Measurements from ENCODE around the gene ANK3.

ANK3 gene

DNA sequence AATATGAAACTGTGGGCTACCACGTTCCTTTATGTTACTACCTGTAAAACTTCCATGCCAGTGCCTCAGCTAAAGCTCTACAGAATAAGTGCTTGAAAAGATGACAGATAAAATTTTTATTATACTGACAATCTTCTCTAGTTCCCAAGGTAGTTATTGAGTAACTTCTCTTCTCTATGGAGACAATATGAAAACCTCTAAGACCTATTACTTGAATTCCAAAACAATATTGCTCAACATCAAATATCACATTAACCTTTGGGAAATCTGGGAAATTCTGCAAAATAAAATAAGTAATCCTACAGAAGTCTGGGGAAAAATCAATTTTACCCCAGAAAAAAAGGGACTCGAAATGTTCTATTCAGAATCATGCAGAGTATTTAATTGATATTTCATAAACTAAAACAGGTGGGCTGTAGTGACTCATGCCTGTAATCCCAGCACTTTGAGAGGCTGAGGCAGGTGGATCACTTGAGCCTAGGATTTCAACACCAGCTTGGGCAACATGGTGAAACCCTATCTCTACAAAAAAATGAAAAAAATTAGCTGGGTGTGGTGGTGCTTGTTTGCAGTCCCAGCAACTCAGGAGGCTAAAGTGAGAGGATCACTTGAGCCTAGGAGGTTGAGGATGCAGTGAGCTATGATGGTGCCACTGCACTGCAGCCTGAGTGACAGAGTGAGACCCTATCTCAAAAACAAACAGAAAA, 23.8 kb upstream of the ANK3 start:
- no peak for DNase-seq (ENCODE audit: low read depth)

DNA sequence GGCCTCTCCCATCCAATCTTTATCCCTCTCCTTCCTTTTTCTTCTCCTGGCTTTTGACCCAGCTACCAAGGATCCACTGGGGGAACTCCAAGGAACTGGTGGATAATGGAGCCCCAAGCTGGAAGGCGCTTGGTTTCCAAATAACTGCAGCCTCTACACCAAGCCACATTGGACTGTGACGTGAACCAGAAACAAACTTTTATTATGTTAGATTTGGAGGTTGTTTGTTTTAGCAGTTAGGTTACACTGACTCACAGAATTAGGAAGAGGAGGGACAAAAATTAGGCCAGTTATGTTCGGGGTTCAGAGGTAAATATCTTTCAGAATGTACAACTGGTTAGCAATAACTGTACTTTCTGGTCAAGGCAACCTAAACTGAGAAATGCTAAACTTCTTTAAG, 21.3 kb upstream of the ANK3 start:
- no peak for DNase-seq (ENCODE audit: low read depth)

DNA sequence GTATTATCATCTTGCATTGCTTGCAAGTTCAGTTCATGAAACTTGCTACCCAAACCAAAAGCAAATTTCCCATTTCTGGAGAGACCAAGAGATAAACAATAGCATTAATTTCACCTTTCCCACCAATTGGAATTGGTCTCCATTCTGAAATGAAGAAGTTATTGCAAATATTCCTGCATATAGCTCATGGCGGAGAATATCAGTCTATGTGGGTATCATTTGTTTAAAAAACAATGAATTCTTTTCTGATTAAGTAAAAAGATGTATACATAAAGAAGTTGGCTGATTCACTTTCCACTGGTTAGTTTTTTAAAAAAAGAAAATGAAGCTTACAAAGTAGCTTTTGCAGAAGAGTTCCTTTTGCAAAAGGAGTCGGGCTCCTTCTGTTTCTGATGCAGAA, 19.5 kb upstream of the ANK3 start:
- no peak for DNase-seq (ENCODE audit: low read depth)

DNA sequence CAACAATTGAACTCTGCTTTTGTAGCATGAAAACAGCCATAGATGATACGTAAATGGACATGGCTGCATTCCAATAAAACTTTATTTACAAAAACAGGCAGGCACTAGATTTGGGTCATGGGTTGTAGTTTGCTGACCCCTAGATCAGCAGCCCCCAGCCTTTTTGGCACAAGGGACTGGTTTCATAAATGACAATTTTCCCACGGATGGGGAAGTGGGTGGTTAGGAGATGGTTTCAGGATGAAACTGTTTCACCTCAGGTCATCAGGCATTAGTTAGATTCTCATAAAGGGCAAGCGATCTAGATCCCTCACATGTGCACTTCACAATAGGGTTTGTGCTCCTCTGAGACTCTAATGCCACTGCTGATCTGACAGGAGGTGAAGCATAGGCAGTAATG, 16.5 kb upstream of the ANK3 start:
- no peak for DNase-seq (ENCODE audit: low read depth)

DNA sequence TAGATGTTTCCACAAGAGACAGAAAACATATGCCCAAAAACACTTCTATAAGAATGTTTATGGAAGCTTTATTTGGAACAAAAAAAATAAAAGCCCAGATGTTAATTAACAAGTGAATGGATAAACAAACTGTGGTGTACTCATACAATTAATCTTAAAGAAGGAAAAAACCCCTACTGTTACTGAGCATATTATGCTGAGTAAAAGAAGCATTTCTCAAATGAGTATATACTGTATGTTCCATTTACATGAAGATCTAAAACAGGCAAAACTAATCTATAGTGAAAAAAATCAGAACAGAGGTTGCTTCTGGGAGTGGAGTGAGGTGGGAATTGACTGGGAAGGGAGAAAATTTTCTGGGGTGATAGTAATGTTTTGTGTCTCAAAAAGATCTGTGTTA, 15.5 kb upstream of the ANK3 start:
- no peak for DNase-seq (ENCODE audit: low read depth)

DNA sequence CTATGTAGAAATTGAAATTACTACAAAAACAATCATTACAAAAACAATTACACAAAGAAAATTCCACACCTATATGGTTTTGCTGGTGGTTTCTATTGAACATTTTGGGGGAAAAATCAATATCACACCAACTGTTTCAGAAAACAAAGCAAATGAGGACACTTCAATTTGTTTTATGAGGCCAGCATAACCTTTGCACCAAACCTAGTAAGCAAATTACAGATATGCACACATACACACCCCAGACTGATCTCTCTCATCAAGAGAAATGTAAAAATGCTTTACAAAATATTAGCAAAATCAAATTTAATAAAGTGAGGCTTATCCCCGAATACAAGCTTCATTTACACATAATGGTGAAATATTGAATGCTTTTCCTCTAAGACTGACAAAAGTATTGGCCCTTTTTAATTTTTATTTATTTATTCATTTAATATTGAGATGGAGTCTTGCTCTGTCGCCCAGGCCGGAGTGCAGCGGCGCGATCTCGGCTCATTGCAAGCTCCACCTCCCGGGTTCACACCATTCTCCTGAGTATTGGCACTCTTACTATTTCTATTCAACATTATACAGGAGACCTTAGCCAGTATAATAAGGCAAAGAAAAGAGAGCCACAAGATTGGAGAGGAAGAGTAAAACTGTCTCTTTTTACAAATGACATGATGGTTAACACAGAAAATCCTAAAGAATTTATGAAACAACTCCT, 13.6 kb upstream of the ANK3 start:
- no peak for DNase-seq (ENCODE audit: low read depth)

DNA sequence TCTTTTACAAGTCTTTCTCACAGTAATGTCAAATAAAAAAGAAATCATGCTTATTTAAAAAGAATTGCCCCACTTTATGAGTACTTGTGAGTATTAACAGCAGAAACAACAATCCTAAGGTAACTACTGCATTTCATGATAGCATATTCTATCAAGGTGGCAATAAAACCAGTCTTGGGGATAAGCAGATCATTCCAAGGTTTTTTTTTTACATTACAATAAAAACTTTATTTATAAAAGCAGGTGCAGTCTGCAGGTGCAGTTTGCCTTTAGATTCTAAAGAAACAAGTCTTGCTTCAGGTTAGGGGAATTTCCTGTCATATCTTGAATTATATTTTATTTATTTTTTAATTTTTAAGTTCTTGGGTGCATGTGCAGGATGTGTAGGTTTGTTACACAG, 10.7 kb upstream of the ANK3 start:
- DNase-seq (ENCODE audit: low read depth), result no peak

DNA sequence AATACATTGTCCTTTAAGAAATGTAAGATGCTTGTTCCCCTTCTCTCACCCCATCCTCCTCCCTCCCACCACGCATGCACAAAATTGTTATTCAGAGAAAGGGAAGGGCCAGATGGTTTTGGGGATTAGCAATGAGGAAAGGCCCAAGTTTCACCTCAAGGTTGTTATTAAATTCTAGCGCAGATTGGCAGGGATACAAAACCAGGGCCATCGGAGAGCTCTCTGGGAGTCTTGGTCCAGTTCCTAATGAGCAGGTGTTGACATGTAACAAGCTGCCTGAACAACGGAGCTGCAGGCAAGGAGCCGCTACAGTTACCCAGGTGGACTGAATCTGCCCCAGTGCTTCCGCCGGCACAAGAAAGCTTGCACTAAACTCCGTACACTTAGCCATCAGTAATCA, 9.7 kb upstream of the ANK3 start:
- no peak for DNase-seq (ENCODE audit: low read depth)

DNA sequence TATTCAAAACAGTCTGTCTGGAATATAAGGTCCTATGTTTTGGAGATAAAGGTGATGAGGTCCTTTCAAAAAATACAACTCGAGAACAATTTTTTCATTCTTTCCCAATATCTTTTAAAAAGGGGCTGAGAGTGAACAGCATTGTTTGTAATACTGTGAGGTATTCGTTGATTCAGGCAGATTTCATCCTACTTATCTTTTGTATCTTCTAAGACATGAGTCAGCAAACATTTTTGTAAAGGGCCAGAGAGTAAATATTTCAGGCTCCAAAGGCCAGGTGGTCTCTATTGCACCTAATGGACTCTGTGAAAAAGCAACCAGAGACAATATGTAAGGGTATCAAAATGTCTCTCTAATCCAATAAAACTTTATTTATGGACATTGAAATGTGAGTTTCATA, 8.1 kb upstream of the ANK3 start:
- DNase-seq (ENCODE audit: low read depth), result no peak

DNA sequence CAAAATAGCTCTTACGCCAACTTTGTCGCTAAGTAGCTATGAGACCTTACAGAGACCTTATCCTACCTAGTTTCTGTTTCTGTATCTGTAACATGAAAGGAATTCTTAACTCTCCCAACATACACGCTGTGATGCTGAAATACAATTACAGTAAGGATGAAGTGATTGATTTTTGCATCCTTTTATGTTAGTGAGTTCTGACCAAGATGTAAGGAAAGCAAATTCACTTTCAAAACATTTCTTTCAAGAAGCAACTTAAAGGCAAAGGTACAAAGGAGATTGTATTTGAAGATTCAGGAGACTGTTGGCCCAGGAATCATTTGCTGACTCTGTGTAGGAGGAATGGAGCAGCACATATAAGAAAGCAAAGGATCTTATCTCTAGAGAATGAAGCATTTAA, 7.1 kb upstream of the ANK3 start:
- no peak for DNase-seq (ENCODE audit: low read depth)

DNA sequence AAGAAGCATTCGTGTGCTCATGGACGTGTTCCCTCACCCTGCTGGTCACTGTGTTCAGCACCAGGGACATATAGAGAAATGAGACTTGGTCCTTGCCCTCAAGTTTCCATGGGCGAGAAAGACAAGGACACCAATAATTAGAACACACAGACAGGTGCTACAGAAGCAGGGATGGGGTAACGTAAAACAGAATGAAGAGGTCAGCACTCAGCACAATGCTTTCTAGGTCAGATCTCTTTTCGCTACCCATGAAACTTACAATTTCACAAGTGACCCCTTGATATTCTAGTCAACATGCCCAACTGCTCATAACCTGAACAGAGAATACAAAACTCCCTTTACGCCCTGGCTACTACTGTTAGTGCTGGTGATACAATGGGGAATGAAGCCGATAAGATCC, 6.0 kb upstream of the ANK3 start:
- DNase-seq (ENCODE audit: low read depth), result no peak

DNA sequence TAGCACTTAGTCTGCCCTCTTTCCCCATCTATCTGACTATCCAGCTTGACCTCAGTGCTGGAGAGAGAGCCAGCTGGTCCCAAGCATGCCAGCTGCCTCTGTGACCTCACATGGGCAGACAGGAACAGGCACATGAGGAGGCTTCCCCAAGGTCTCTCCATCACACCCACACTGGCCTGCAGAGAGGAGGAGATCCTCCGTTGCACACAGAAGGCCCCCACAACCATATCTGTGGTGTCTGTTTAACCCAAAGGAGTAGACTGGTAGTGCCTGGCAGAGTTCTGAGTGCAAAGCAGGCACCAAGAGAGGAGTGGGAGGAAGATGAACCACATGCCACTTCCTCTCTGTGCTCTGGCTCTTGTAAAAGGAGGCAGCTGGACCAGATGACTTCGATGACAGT, 4.8 kb upstream of the ANK3 start:
- DNase-seq (ENCODE audit: low read depth), result no peak

DNA sequence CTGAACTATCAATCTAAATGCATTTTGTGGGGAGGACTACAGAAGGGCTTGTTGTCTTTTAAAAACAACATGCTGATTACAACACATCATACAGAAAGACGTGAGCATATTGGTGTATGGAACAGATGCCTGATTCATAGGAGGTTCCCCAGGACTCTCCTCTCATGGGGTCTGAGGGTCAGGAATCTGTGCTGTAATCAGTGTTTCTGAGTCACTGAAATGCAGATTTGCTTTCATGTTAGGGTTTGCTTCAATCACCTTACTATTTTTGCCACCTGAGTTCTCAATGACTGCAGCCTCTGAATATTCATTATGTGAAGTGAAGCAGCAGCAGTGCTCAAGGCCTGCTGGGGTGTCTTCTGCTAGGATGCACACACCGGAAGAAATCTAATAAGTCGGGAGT, 550 bp upstream of the ANK3 start:
- no peak for DNase-seq (ENCODE audit: low read depth)

DNA sequence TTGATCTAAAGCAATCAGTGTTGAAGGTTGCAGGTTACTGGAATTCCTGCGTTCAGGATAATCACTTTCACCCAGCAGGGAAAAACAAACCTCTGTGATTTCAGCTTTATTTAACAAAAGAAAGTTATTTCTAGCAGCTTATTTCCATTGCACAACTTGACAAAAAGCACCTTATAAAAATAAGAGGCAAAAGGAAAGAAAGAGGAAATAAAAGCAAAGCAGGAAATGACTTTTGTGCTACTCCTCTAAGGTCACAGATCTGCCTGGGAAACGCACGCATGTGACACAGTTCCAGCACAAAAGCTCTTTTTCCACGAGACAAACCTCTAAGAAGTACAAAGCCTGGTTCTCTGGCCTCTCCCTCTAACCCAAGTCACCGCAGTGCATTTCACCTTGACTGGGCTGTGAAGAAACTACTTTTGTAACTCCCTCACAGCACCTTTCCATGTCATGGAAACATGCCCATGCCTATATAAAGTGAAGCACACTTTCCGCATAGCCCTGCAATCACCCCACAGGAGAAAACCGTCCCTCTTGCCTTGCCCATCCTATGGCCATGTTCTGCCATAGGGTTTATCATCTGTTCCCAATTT, 870 bp downstream of the ANK3 start:
- DNase-seq (ENCODE audit: low read depth), result no peak

DNA sequence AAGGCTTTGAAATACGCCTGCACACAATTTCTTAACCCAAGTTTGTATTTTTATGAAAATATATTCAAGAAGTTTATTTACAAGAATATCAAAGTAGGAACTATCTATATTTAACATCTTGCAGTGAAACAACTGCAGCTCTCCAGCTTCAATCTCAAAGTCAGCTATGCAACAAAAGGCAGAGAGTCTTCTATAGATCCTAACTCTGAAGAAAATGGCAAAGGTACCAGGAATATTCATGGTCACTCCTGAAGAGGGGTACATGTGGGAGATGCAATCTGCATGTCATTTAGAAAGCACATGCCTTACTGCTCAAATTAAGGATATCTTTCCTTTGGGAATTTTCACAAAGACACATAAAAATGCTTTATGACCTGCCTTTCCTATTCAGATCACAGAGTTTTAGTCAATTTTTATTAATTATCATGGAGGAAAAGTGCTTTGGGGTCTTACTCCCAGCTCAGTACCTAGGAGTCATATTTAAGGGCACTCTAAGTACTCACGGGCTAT, 1.5 kb downstream of the ANK3 start:
- no peak for DNase-seq (ENCODE audit: low read depth)

DNA sequence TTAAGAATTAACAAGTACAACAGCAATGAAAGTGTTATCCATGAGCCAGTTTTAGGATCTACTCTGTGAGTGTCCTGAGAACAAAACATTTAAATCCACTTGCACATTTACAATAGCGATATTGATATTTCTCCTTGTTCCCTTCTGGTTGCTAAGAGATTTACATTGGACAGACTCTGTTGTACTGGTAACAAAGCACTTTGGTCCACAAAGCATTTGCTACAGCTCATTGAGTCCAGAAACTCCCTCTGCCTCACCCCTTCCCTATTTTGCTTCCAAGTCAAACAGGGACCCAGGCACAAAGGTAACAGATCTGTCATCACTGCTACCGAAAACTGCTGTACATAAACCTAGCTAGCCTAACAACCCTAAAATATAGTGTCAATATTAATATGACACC, 2.1 kb downstream of the ANK3 start:
- no peak for DNase-seq (ENCODE audit: low read depth)

DNA sequence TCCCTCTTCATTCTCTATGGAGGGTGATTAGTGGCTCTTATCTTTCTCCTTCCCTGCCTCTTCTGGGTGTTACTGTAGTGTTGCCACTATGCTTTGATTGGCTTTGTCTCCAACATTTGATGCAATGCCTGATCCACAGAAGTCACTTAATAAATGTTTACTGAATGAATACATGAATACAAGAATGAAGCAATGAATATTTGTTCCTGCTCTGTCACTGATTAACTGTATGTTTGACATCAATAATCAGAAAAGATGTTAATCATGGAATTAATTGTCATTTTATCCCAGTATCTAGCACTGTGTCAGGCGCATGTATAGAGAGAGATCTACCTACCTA, 4.3 kb downstream of the ANK3 start:
- no peak for DNase-seq (ENCODE audit: low read depth)

DNA sequence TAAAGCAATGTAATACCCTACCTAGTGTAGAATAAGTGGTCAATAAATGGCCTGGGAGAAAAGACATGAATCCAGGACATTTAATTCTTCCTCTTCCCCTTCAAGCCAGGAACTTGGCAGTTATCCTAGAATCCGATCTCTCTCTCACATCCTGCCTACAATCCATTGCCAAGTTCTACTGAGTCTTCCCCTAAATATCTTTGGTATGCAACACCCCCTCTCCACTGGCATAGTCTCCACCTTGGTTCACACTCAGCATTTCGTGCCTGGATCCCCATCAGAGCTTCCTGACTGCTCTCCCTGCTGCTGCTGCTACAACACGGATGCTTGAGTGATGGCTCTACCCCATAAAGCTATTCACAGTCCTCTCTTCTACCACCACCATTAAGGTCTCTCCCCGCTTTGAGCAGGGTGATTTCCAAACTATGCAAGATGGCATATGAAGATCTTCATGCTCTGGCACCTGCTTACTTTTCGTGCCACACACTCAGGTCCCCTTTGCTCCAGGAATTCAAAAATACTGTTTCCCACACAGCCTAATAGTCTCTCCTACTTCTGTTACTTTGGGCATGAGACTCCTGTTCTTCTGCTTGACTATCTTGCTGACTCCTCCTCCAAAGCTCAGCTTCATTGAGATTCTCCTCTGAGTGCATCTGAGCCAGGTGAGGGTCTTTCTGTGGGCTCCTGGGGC, 4.8 kb downstream of the ANK3 start:
- no peak for DNase-seq (ENCODE audit: low read depth)

DNA sequence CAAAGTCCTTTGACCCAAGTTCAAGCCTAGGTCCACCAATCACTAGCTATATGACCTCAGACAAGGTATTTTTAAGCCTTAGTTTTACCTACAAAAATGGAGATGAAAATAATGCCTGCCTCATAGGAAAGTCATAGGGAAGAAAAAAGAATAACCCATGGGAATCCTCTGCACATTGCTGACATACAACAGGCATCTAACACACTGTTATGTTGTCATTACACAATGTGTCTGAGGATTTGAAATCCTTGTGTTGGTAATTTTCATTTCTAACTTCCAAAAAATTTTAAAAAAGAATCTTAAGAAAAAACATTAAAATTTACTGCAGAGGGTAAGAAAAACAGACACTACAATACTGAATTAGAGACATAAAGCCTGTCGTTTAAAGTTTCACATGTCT, 5.7 kb downstream of the ANK3 start:
- DNase-seq (ENCODE audit: low read depth), result no peak

DNA sequence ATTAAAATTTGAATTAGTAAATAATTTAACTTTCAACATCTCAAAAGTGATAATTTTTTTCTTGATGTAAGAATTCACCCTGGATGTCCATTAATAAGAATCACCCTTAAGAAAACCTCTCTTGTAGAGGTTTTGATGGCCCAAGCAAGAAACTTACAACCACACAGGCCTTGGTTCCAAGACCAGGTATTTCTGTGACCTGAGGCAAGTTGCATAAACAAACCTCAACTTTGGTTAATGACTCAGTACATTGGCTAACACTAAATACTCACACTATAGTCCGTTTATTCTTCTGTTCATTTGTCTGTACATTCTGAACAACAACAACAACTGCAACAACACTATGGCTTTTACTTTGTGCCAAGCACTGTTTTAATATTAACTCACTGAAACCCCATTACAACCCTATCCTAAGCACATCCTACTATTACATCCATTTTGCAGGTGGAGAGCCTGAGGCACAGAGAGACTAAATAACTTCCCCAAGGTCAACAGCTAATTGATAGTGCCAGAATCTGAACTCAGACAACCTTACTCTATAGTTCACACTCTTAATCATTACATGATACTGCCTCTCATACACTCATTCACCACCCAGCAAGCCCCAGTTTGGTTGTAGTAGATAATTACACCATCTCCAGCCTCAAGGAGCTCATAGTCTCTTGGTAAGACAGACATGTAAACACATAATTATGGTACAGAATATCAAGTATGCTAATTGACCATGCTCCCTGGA, 6.6 kb downstream of the ANK3 start:
- DNase-seq (ENCODE audit: low read depth), result no peak

DNA sequence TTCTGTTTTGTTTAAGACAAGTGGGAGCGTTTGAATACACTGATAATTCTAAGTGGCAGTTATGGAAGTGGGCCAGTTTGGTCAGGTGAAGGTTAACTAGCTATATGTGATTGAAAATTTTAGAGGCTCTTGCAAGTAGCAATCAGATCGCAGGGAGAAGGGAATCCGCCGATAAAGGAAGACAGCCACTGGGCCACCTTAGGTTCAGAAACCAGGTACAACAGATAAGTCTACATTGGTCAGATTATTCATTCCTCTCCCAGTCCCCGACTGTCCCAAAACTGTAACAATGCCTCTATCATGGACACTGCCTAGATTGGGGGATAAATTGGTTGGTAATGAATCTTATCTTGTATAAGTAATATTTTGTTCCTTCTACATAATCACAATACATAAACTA, 8.9 kb downstream of the ANK3 start:
- DNase-seq (ENCODE audit: low read depth), result no peak

DNA sequence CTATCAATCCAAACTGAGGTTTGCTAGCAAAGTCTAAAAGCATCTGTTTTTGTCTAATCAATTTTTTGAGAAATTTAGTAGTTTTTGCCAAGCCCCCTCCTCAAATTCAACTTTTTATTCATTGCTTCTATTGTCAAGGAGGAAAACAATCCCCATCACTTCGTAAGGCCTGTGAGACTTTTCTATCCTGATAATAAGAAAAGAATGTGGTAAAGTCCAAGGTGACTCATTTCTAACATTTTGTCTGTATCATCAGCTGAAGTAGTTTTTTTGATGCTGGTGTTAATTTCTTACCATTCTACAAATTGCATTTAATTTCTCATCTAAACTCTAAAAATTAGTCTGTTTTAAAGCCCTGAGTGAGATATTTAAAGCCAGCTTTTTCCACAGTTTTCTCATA, 11.7 kb downstream of the ANK3 start:
- no peak for DNase-seq (ENCODE audit: low read depth)

DNA sequence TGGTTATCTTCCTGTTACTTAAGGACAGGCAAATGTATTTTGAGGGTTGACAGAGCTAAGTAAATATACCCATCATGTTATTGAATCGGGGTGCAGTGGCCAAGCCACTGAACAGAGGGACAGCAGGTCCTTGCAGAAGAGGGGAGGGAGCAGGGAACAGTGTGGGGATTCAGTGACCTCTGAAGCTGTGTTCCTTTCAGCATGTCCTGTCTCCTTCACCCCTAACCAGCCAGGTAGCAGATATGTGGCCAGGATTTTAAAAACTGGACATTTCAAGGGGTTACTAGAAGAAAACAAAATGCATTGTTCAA, 12.7 kb downstream of the ANK3 start:
- no peak for DNase-seq (ENCODE audit: low read depth)

Data from activated T-cell treated with anti-CD3 and anti-CD28 coated beads for 24 hours (primary cell).